H9 (cell line): ENCODE data around the gene ALDOA. TPM values are rescaled to one million over a fixed set of nuclear protein-coding genes. Genes with fewer than 3 reads are reported as not detected.

Experiments
- DNase-seq: peaks from one replicate; pipeline ENCODE4 v3.0.0-alpha.2; 2017
- H2AFZ ChIP-seq: one replicate; pipeline ENCODE4 v1.6.1; 2013; ENCODE audit warnings: mild to moderate bottlenecking, low read length, control low read depth, moderate library complexity
- H2AK5ac ChIP-seq: 2 replicates; pipeline ENCODE4 v1.6.1; 2013; ENCODE audit warnings: low read length, control low read depth, mixed read lengths; ENCODE audit not compliant: insufficient read length
- H2BK120ac ChIP-seq: one replicate; pipeline ENCODE4 v1.6.1; 2013; ENCODE audit warnings: low read depth, mild to moderate bottlenecking, low read length, control low read depth, inconsistent platforms; ENCODE audit not compliant: poor library complexity, severe bottlenecking
- H2BK12ac ChIP-seq: 2 replicates; pipeline ENCODE4 v1.6.1; 2013; ENCODE audit warnings: low read length, control low read depth, mixed read lengths, low read depth; ENCODE audit not compliant: insufficient read length
- H2BK15ac ChIP-seq: 2 replicates; pipeline ENCODE4 v1.6.1; 2013; ENCODE audit warnings: low read depth, low read length, control low read depth
- H2BK20ac ChIP-seq: one replicate; pipeline ENCODE4 v1.6.1; 2013; ENCODE audit warnings: low read depth, mild to moderate bottlenecking, low read length, control low read depth, inconsistent platforms; ENCODE audit not compliant: poor library complexity, severe bottlenecking
- H2BK5ac ChIP-seq: 2 replicates; pipeline ENCODE4 v1.6.1; 2013; ENCODE audit warnings: low read length, control low read depth, mixed read lengths; ENCODE audit not compliant: insufficient read length
- H3K14ac ChIP-seq: 2 replicates; pipeline ENCODE4 v1.6.1; 2013; ENCODE audit warnings: low read length, control low read depth; ENCODE audit not compliant: insufficient read depth
- H3K18ac ChIP-seq: 2 replicates; pipeline ENCODE4 v1.6.1; 2013; ENCODE audit warnings: low read depth, mild to moderate bottlenecking, mixed read lengths, low read length, control low read depth; ENCODE audit not compliant: insufficient read length
- H3K23ac ChIP-seq: 2 replicates; pipeline ENCODE4 v1.6.1; 2013; ENCODE audit warnings: low read length, control low read depth, mixed read lengths, low read depth; ENCODE audit not compliant: insufficient read length
- H3K23me2 ChIP-seq: 2 replicates; pipeline ENCODE4 v1.6.1; 2013; ENCODE audit warnings: low read depth, mild to moderate bottlenecking, mixed read lengths, low read length, control low read depth; ENCODE audit not compliant: insufficient read length, poor library complexity, severe bottlenecking
- H3K27ac ChIP-seq: 2 replicates; pipeline ENCODE4 v1.5.1; 2013; ENCODE audit warnings: low read length, control low read depth, mixed read lengths, low read depth; ENCODE audit not compliant: insufficient read length
- H3K27me3 ChIP-seq: 2 replicates; pipeline ENCODE4 v1.6.1; 2013; ENCODE audit warnings: low read length, control low read depth, inconsistent platforms; ENCODE audit not compliant: insufficient read depth
- H3K4ac ChIP-seq: 2 replicates; pipeline ENCODE4 v1.6.1; 2013; ENCODE audit warnings: low read depth, mild to moderate bottlenecking, control low read depth, inconsistent platforms, low read length, moderate library complexity
- H3K4me1 ChIP-seq: 2 replicates; pipeline ENCODE4 v1.6.1; 2013; ENCODE audit warnings: low read length, control low read depth, inconsistent platforms; ENCODE audit not compliant: insufficient read depth
- H3K4me2 ChIP-seq: 2 replicates; pipeline ENCODE4 v1.6.1; 2013; ENCODE audit warnings: low read length, control low read depth, mixed read lengths; ENCODE audit not compliant: insufficient read length, insufficient read depth
- H3K56ac ChIP-seq: 2 replicates; pipeline ENCODE4 v1.6.1; 2013; ENCODE audit warnings: low read depth, mild to moderate bottlenecking, mixed read lengths, low read length, control low read depth; ENCODE audit not compliant: insufficient read length
- H3K79me1 ChIP-seq: 2 replicates; pipeline ENCODE4 v1.6.1; 2013; ENCODE audit warnings: low read depth, mild to moderate bottlenecking, moderate library complexity, low read length, control low read depth, inconsistent platforms; ENCODE audit not compliant: insufficient read depth, poor library complexity, severe bottlenecking
- H3K79me2 ChIP-seq: 2 replicates; pipeline ENCODE4 v1.6.1; 2013; ENCODE audit warnings: low read length, control low read depth, inconsistent platforms; ENCODE audit not compliant: insufficient read depth
- H3K9ac ChIP-seq: 2 replicates; pipeline ENCODE4 v1.6.1; 2013; ENCODE audit warnings: low read length, control low read depth, mixed read lengths; ENCODE audit not compliant: insufficient read length; ENCODE audit errors: extremely low read depth
- H3K9me3 ChIP-seq: one replicate; pipeline ENCODE4 v1.6.1; 2013; ENCODE audit warnings: low read depth, low read length, inconsistent platforms; ENCODE audit not compliant: control insufficient read depth
- H3T11ph ChIP-seq: one replicate; pipeline ENCODE4 v1.6.1; 2013; ENCODE audit warnings: mild to moderate bottlenecking, low read length, control low read depth, inconsistent platforms
- H4K20me1 ChIP-seq: one replicate; pipeline ENCODE4 v1.6.1; 2013; ENCODE audit not compliant: control insufficient read depth, insufficient read length, insufficient read depth
- H4K5ac ChIP-seq: 2 replicates; pipeline ENCODE4 v1.6.1; 2013; ENCODE audit warnings: low read depth, mild to moderate bottlenecking, mixed read lengths, low read length, control low read depth; ENCODE audit not compliant: insufficient read length
- H4K8ac ChIP-seq: replicated peaks from 2 replicates; pipeline ENCODE4 v1.6.1; 2013; ENCODE audit warnings: low read length, control low read depth, mixed read lengths, low read depth; ENCODE audit not compliant: insufficient read length
- H4K91ac ChIP-seq: 2 replicates; pipeline ENCODE4 v1.6.1; 2013; ENCODE audit warnings: low read depth, mild to moderate bottlenecking, moderate library complexity, mixed read lengths, low read length, control low read depth; ENCODE audit not compliant: insufficient read length
- H3K27ac Mint-ChIP-seq, 3 experiments: 2 replicates in 2 of 3; 3 replicates in 1 of 3; pipeline ENCODE4 v1.8.0; 2020 to 2021; ENCODE audit warnings: mixed read lengths in 3 of 3, mild to moderate bottlenecking in 1 of 3, moderate library complexity in 1 of 3
- H3K27me3 Mint-ChIP-seq: 2 replicates; pipeline ENCODE4 v1.8.0; 2021; ENCODE audit warnings: low read depth, mild to moderate bottlenecking, moderate library complexity, mixed read lengths
- H3K36me3 Mint-ChIP-seq, 3 experiments: 2 replicates in 2 of 3; 3 replicates in 1 of 3; pipeline ENCODE4 v1.8.0; 2020 to 2021; ENCODE audit warnings: low read depth in 3 of 3, mixed read lengths in 3 of 3; ENCODE audit not compliant: insufficient read depth in 1 of 3
- H3K4me1 Mint-ChIP-seq, 2 experiments: 2 replicates each; pipeline ENCODE4 v1.8.0; 2020; ENCODE audit warnings: mixed read lengths in 2 of 2
- H3K4me3 Mint-ChIP-seq, 2 experiments: 2 replicates in 1 of 2; 3 replicates in 1 of 2; pipeline ENCODE4 v1.8.0; 2020 to 2021; ENCODE audit warnings: mild to moderate bottlenecking in 2 of 2, mixed read lengths in 2 of 2, moderate library complexity in 1 of 2
- H3K9me3 Mint-ChIP-seq, 2 experiments: 2 replicates in 1 of 2; 3 replicates in 1 of 2; pipeline ENCODE4 v1.8.0; 2020; ENCODE audit warnings: mild to moderate bottlenecking in 2 of 2, mixed read lengths in 2 of 2, moderate library complexity in 1 of 2
- CTCF ChIP-seq: fragments of 200-600 bp; sonication (generic); conservative IDR thresholded peaks from 3 replicates; pipeline ENCODE4 v1.8.0; 2021; ENCODE audit warnings: antibody characterized with exemption, mild to moderate bottlenecking
- WGBS: extraction: QIAGEN DNeasy Blood & Tissue Kit; methylation state at CpG from one replicate; pipeline ENCODE4 v1.1.7; 2013; ENCODE audit warnings: missing lambda C conversion rate, low lambda C conversion rate, mixed read lengths; ENCODE audit not compliant: insufficient read length; ENCODE audit errors: extremely low coverage; 5-methylcytosine and 5-hydroxymethylcytosine counted together
- total RNA-seq: library from RNA; stranded (reverse); gene quantifications from 2 replicates; pipeline ENCODE4 v1.2.1, GENCODE V29; 2021

ALDOA gene
- total RNA-seq, 1 experiment from 2014 or later: 1,356 TPM

DNA sequence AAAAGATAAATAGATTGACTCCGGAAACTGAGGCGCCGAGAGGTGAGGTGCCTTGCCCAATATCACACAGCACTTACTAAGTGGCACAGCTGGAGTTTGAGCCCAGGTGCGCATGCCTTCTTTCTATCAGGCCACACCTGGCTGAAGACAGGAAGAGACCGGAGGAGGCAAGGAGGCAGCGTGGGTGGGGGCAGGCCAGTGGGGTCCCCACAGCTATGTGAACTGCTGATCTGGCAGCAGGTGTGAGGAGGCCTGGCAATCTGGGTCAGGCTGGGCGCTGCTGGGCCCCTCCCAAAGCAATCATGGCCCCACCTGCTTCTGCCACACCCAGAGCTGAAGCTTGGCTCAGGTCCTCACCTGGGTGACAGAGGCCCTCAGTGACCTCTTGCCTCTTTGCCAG is 49.7 kb downstream of the ALDOA start:
- no peak overlapping the region for H2BK20ac ChIP-seq
- H2AK5ac ChIP-seq: no peak overlapping the region
- no peaks in the 10 kb centered on the region for H3K79me1 ChIP-seq
- no peaks in the 10 kb centered on the region for H3K79me2 ChIP-seq
- no peak overlapping the region for H2AFZ ChIP-seq
- H3K56ac ChIP-seq: no peak overlapping the region
- WGBS: no CpG with 5 or more reads among the region's 7 CpGs
- H3K18ac ChIP-seq: no peak overlapping the region
- no peak overlapping the region for H2BK15ac ChIP-seq
- no peak overlapping the region for H3K27ac ChIP-seq
- H4K20me1 ChIP-seq: no peaks in the 10 kb centered on the region
- H2BK120ac ChIP-seq: no peak overlapping the region
- H3T11ph ChIP-seq: no peak overlapping the region
- Mint-ChIP-seq H3K4me1 (peaks cover 2 to 5% of the 10 kb centered on the region in 2 experiments), H3K4me3 (no peak overlapping the region), H3K27me3 (no peaks in the 10 kb centered on the region; the same call in 1 of the 2 replicates), H3K36me3 (peaks cover 0 to 26% (median 21%) of the 10 kb centered on the region in 3 experiments; a peak in 5 of 7 replicates), H3K9me3 (no peaks in the 10 kb centered on the region), H3K27ac (no peak overlapping the region)
- DNase-seq: no peak
- H3K14ac ChIP-seq: no peak overlapping the region
- no peak for TF ChIP-seq CTCF
- no peaks in the 10 kb centered on the region for H3K9me3 ChIP-seq
- H3K27me3 ChIP-seq: no peaks in the 10 kb centered on the region
- no peak overlapping the region for H3K4me2 ChIP-seq
- H3K4ac ChIP-seq: no peak overlapping the region
- H3K23me2 ChIP-seq: no peaks in the 10 kb centered on the region
- no peak overlapping the region for H2BK5ac ChIP-seq
- no peak overlapping the region for H4K8ac ChIP-seq
- H4K5ac ChIP-seq: no peak overlapping the region
- H3K4me1 ChIP-seq: no peaks in the 10 kb centered on the region
- no peak overlapping the region for H3K9ac ChIP-seq
- H4K91ac ChIP-seq: no peak overlapping the region
- no peak overlapping the region for H2BK12ac ChIP-seq
- no peak overlapping the region for H3K23ac ChIP-seq
